MCF 10A (cell line): ENCODE data around the gene LDLRAD4. TPM values are rescaled to one million over a fixed set of nuclear protein-coding genes. Genes with fewer than 3 reads are reported as not detected.

Experiments used
- BruUV-seq: library from RNA; stranded (reverse); fragments of 400-500 nt; replicated peaks from 2 replicates; lab custom pipeline; 2021; lab: Mats Ljungman, UMichigan
- CTCF ChIA-PET: fragments of 300-600 bp; sonication (Branson Sonifier 250); formaldehyde crosslinking; extraction: SDS; loops from one replicate; lab custom pipeline; 2021; ENCODE audit warnings: antibody characterized with exemption, inconsistent platforms; lab: Yijun Ruan, JAX
- POLR2A ChIA-PET: fragments of 300-600, 350-650 bp; sonication (Branson Sonifier 250); formaldehyde crosslinking; extraction: SDS; loops from one replicate; lab custom pipeline; 2020; ENCODE audit warnings: antibody characterized with exemption, inconsistent platforms; lab: Yijun Ruan, JAX
- DNase-seq: peaks from one replicate; pipeline ENCODE4 v3.0.0-alpha.2; 2018; ENCODE audit not compliant: unreplicated experiment
- H3K27ac Mint-ChIP-seq: one replicate; pipeline ENCODE4 v1.8.0; 2022; ENCODE audit warnings: mild to moderate bottlenecking, low read depth, mixed read lengths; ENCODE audit not compliant: unreplicated experiment
- H3K27me3 Mint-ChIP-seq: one replicate; pipeline ENCODE4 v1.8.0; 2022; ENCODE audit warnings: mixed read lengths; ENCODE audit not compliant: insufficient read depth, unreplicated experiment
- H3K36me3 Mint-ChIP-seq: one replicate; pipeline ENCODE4 v1.8.0; 2022; ENCODE audit warnings: mild to moderate bottlenecking, moderate library complexity, mixed read lengths; ENCODE audit not compliant: insufficient read depth, unreplicated experiment
- H3K4me1 Mint-ChIP-seq: one replicate; pipeline ENCODE4 v1.8.0; 2022; ENCODE audit warnings: mixed read lengths; ENCODE audit not compliant: insufficient read depth, unreplicated experiment
- H3K4me3 Mint-ChIP-seq: one replicate; pipeline ENCODE4 v1.8.0; 2022; ENCODE audit warnings: mild to moderate bottlenecking, moderate library complexity, mixed read lengths; ENCODE audit not compliant: unreplicated experiment
- H3K9me3 Mint-ChIP-seq: one replicate; pipeline ENCODE4 v1.8.0; 2022; ENCODE audit warnings: mixed read lengths; ENCODE audit not compliant: unreplicated experiment
- intact Hi-C: fragments of 100-400 bp; cut with micrococcal nuclease; formaldehyde crosslinking; loops from 2 replicates; pipeline ENCODE4 v1.14.1; 2022
- total RNA-seq: library from RNA; stranded (reverse); gene quantifications from 2 replicates; pipeline ENCODE4 v1.2.3, GENCODE V29; 2022
- TF ChIP-seq, protein P1 (sequence below): fragments of 200-600 bp; IDR thresholded peaks from one replicate; pipeline ENCODE4 v1.8.0; 2022; ENCODE audit warnings: antibody characterized with exemption, mild to moderate bottlenecking; ENCODE audit not compliant: unreplicated experiment

Gene LDLRAD4
- total RNA-seq, 1 experiment from 2014 or later, result not detected

DNA sequence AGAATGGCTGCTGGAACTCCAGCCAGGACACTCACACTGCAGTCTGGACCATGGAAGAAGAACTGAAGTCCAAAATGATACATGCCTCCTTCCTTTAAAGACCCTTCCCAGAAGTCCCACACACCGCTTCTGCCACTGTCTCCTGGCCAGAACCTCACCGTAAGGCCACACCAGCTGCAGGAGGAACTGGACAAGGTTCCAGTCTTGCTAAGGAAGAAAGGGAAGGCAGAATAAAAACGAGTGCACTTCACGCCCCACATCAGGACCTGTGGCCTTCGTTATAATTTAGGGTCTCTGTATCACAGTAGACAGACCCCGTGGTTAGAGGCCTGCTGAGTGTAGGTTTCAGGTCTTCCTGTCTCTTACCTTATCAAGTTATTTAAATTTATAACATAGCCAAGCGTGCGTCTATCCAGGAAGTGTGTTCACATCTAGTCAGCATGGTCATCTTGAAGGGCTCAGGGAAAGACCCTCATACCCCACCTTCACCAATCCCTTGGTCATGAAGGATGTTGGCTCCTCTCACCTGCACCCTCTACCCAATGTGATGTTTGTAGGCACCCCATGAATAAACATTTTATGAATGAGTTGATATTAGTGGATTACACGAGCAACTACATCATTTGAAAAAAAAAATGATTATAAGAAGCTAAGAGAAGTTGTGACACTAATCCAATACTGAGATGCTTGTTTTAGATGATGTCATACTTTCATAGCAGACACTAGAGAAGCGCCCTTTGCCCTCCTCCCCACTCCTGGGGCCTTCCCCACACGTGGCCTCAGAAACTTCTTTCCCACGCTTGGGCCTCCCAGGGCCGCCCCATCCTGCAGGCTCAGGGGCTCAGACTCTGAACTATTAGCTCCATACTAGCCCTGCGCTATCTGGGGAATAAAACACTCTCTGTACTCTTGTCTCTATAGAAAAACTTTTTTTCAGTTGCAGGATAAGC lies 350.2 kb downstream of the LDLRAD4 start:
- H3K27ac Mint-ChIP-seq, result no peak overlapping the region
- intact Hi-C loops, result no loop called here
- DNase-seq, result no peak
- ChIA-PET POLR2A (no interaction called here), CTCF (interaction anchor here (0.6 to 3.2 kb wide), 2 partner anchors 11 to 200 kb away, joined by 3 to 11 read pairs; no protein-coding TSS in a partner anchor)
- TF ChIP-seq, protein P1, sequence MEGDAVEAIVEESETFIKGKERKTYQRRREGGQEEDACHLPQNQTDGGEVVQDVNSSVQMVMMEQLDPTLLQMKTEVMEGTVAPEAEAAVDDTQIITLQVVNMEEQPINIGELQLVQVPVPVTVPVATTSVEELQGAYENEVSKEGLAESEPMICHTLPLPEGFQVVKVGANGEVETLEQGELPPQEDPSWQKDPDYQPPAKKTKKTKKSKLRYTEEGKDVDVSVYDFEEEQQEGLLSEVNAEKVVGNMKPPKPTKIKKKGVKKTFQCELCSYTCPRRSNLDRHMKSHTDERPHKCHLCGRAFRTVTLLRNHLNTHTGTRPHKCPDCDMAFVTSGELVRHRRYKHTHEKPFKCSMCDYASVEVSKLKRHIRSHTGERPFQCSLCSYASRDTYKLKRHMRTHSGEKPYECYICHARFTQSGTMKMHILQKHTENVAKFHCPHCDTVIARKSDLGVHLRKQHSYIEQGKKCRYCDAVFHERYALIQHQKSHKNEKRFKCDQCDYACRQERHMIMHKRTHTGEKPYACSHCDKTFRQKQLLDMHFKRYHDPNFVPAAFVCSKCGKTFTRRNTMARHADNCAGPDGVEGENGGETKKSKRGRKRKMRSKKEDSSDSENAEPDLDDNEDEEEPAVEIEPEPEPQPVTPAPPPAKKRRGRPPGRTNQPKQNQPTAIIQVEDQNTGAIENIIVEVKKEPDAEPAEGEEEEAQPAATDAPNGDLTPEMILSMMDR, result no peak
- H3K27me3 Mint-ChIP-seq, result no peaks in the 10 kb centered on the region
- H3K4me3 Mint-ChIP-seq, result no peak overlapping the region
- BruUV-seq, result no TSS peak
- no peaks in the 10 kb centered on the region for H3K36me3 Mint-ChIP-seq
- H3K9me3 Mint-ChIP-seq, result no peaks in the 10 kb centered on the region
- H3K4me1 Mint-ChIP-seq, result no peaks in the 10 kb centered on the region

DNA sequence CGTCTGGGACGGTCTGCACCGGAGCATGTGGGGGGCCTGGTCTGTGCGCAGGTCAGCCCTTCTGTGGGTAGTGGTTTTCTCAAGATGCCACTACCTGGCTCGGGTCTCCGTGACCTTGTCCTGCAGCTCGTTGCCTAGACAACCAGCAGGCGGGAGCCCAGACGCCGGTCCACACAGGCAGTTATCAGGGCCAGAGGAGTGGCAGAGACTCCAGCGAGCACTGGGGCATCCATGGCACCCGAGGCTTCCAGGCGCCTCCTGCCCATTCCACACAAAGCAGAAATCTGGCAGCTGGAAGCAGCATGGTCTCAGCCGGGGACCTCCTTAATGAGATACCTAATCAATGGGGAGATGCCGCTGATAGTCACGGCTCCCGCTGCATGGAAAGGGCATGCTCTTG lies 351.7 kb downstream of the LDLRAD4 start:
- no peak overlapping the region for H3K4me3 Mint-ChIP-seq
- no peak for DNase-seq
- no peaks in the 10 kb centered on the region for H3K36me3 Mint-ChIP-seq
- ChIA-PET CTCF (no interaction called here), POLR2A (no interaction called here)
- H3K9me3 Mint-ChIP-seq, result no peaks in the 10 kb centered on the region
- no TSS peak for BruUV-seq
- intact Hi-C loops, result no loop called here
- TF ChIP-seq, protein P1, result no peak
- H3K27ac Mint-ChIP-seq, result no peak overlapping the region
- H3K4me1 Mint-ChIP-seq, result no peaks in the 10 kb centered on the region
- H3K27me3 Mint-ChIP-seq, result no peaks in the 10 kb centered on the region

- H3K27me3 Mint-ChIP-seq, result no peaks in the 10 kb centered on the region
- CTCF ChIA-PET, result interaction anchor here (0.8 kb wide), 1 partner anchor 62 kb away, joined by 3 read pairs; no protein-coding TSS in a partner anchor
- no peaks in the 10 kb centered on the region for H3K9me3 Mint-ChIP-seq
- no peak overlapping the region for H3K27ac Mint-ChIP-seq
- no peak for DNase-seq
- H3K4me1 Mint-ChIP-seq, result no peaks in the 10 kb centered on the region
- no peak overlapping the region for H3K4me3 Mint-ChIP-seq
- BruUV-seq, result no TSS peak
- H3K36me3 Mint-ChIP-seq, result no peaks in the 10 kb centered on the region
- TF ChIP-seq, protein P1, result no peak
- intact Hi-C loops, result no loop called here
- POLR2A ChIA-PET, result no interaction called here
These were observed 352.4 kb downstream of the LDLRAD4 start for GRCh38 chr18:13570856-13571495.

- Mint-ChIP-seq H3K4me1 (no peaks in the 10 kb centered on the region), H3K36me3 (no peaks in the 10 kb centered on the region), H3K27ac (no peak overlapping the region), H3K27me3 (no peaks in the 10 kb centered on the region), H3K4me3 (no peak overlapping the region), H3K9me3 (no peaks in the 10 kb centered on the region)
- DNase-seq, result no peak
- intact Hi-C loops, result no loop called here
- TF ChIP-seq, protein P1, result no peak
- BruUV-seq, result no TSS peak
- CTCF ChIA-PET, result no interaction called here
- POLR2A ChIA-PET, result no interaction called here
These were observed 353.6 kb downstream of the LDLRAD4 start for GRCh38 chr18:13572148-13572547.
